Stimulated activated CD8-positive, alpha-beta memory T cell treated with anti-CD3 and anti-CD28 coated beads, Interleukin-4, amount 100 ng/mL, for 4 hours (primary cell): ENCODE data around the gene TEX14.
"Not testable (repeated sequence)": the region's sequence is repeated elsewhere in the genome, so short reads cannot be mapped to it uniquely, and the experiment has no call there.

Experiments used
- DNase-seq, 2 donors: peaks; one replicate each; pipeline ENCODE4 v3.0.0-alpha.2; 2020; ENCODE audit warnings: low read depth in 2 of 2, low spot score in 1 of 2

The TEX14 gene

GRCh38 chr17:58601976-58602375 is 89.9 kb downstream of the TEX14 start:
- DNase-seq = no peak

GRCh38 chr17:58597371-58597770 is 94.5 kb downstream of the TEX14 start:
- no peak for DNase-seq

DNA sequence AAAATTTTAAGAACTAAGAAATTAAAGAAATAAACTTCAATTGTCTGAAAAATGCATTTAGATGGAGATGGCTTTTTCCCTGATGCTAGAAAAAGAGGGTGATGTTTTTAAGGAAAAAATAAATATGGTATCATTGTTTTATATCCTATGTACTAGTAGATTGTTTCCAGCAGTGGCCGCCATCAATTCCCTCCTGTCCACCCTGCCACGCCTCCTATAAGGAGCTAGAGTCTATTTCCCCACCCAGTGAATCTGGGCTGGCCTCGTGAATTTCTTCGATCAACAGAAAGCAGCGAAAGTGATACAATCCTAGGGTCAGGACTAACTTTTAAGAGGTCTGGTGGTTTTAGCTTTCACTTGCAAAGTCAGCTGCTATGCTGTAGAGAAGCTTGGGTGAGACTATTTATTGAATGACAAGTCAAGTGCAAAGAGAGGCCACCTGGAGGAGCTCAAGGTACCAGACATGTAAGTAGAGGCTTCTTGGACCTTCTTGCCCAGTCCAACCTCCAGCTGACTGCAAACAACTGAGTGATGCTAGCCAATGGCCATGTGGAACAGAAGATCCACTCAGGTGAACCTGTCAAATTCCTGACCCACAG is 96.6 kb downstream of the TEX14 start:
- DNase-seq = no peak

DNA sequence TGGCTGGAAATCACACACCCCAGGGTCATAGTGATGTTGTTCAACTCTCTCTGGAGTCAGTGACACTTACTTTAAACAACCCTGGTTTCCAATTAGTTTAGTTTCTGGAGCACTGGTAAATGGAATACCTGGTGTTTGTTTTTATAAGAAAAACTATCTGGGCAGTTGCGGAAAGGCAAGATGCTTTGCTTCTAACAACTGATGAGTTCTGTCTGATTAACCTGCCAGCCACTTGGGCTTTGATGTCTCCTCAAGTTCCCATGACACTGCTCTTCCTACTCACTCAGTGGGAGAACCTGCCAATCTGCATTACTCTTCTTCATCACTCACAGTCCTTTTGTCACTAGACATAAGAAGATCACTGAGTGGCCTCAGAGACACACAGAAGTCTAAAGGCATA is 98.7 kb downstream of the TEX14 start:
- DNase-seq = no peak

- no peak for DNase-seq
Measured at GRCh38 chr17:58591455-58591854, 100.4 kb downstream of the TEX14 start.

DNA sequence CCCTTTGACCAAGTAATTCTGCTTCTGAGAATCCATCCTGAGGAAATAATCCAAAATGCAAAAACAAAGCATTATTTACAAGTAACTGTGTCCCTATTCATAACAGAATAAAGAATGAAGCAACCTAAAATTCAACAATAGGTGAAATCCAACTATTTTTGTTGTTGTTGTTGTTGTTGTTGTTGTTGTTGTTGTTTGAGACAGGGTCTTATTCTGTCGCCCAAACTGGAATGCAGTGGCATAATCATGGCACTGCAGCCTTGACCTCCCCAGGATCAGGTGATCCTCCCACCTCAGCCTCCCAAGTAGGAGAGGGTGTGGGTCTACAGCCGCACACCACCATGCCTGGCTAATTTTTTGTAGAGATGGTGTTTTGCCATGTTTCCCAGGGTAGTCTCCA is 101.5 kb downstream of the TEX14 start:
- DNase-seq = no peak

- peak; percentile 7 to 10 for DNase-seq
Measured at GRCh38 chr17:58587713-58588117, 104.1 kb downstream of the TEX14 start.

DNA sequence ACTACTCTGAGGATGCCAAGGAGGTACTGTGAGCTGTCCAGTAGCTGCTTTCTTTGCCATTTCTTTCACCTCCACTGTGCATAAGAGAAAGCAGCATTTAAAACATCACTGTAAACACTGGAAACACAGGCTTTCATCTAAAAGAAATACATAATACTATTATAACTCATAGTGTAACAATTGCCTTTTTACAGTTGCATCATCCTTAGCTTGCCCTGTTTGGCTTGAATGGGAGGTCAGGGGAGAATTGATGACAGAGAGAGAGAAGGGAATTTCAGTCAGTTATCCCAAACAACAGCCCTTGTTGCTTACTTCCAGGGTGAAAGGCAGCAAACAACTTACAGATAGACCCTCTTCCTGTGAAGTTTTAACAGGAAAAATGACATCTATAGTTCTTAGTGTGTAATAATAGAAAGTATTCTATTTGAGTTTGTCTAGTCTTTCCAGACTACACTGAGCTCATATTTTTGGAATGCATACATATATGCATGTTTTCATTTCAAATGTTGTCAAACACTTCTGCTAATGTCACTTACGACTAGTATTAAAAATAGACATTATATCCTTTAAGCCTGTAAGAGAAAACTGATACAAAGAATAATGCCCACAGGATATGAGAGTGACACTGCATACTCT is 105.7 kb downstream of the TEX14 start:
- no peak for DNase-seq

GRCh38 chr17:58585554-58585953 is 106.3 kb downstream of the TEX14 start:
- DNase-seq = no peak

- no peak for DNase-seq
Measured at GRCh38 chr17:58583486-58583885, 108.4 kb downstream of the TEX14 start.

- DNase-seq = not testable (repeated sequence)
Measured at GRCh38 chr17:58582718-58583117, 109.1 kb downstream of the TEX14 start.

GRCh38 chr17:58580671-58581070 is 111.2 kb downstream of the TEX14 start:
- no peak for DNase-seq

DNA sequence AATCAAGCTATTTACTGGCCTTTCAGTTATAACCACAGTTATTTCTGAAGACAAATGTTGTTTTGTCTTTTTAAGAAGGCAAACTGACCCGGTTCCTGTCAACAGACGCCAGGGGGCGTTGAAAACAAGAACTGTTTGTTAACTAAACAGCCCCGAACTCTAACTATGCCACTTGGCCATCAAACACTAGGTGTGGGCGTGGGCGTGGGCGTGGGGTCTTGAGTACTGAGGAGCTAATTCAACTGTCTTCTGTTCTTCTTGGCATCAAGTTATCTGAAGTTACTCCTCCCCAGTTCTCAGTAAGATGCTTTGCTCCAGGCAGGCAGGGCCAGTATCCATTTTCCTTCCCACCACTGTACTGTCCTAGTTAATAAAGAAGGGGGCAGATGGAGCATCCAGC is 114.1 kb downstream of the TEX14 start:
- DNase-seq = peak; percentile 20 to 36

DNA sequence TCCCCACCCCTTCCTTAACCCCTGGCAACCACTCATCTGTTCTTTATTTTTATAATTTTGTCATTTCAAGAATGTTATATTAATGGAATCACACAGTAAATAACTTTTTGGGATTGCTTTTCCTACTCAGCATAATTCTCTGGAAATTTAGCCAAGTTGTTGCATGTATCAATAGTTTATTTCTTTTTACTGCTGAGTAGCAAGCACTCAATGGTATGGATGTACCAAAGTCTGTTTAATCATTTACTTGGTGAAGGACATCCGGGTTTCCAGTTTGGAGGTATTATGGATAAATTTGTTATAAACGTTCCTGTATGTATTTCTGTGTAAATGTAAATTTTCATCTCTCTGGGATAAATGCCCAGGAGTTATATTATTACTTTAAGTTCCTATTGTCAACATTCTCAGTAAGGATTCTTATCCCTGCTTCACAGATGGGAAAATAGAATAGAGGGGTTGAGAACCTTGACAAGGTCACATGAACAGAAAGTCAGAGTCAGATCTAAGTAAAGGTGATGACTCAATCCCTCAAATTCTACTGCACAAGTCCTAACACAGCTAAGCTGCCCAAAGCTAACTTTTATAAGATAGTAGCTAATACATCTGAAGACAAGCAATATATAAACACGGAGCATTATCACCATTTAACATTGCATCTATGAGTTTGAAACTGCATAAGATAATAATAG is 115.0 kb downstream of the TEX14 start:
- DNase-seq = no peak

- DNase-seq = no peak
Measured at GRCh38 chr17:58575511-58575910, 116.3 kb downstream of the TEX14 start.

DNA sequence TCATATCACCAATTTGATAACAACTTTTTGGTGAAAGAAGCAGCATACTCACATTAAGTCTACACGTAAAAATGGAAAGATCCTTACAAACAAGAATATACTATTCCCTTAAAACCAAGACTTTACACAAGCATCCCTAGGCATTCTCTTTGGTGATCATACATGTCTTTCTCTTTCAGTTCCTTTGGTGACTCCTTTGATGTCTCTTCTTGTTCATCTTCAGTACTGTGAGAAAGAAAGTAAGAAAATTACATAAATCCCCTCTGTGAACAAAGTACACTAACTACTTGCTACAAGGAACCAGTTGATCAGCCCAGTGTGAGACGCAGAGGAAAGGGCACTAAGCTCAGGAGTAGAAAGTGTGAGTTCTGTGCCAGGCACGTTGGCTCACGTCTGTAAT is 117.8 kb downstream of the TEX14 start:
- no peak for DNase-seq

- DNase-seq = no peak
Measured at GRCh38 chr17:58572846-58573245, 119.0 kb downstream of the TEX14 start.

GRCh38 chr17:58570758-58571157 is 121.1 kb downstream of the TEX14 start:
- DNase-seq = no peak

- no peak for DNase-seq
Measured at GRCh38 chr17:58569196-58569595, 122.6 kb downstream of the TEX14 start.

DNA sequence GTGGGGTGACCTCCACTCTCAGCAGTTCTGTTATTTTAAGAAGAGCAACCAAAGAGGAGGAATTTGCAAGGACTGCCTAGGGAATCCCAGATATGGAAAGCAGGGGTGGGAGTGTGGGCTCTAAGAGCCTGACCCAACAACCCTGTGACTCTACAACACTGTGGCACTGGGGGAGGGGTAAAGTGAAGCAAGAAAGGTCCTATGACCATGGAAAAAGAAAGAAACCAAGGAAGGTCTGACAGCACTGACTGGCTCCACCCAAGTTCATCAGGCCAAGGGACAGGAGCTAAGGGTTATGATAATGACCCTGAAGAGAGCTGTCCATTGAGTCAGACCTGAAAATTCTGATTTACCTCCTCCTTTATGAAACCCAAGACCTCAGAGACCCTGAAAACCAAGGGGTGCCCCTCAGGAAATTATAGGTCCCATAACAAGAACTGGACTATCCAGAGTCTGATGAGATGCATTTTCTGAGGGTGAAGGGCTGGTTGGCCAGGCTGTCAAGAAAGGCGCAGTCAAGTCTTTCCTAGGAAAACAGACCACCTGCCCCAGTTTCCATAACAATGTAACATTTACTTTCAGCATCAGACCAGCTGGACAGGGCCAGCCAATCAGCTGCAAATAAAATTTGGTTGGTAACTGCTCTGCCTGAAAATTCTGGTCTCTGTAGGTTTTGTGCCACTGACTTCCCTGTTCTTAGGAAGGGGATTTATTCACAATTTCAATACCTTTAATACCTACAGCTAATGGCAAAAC is 123.6 kb downstream of the TEX14 start:
- DNase-seq = no peak

DNA sequence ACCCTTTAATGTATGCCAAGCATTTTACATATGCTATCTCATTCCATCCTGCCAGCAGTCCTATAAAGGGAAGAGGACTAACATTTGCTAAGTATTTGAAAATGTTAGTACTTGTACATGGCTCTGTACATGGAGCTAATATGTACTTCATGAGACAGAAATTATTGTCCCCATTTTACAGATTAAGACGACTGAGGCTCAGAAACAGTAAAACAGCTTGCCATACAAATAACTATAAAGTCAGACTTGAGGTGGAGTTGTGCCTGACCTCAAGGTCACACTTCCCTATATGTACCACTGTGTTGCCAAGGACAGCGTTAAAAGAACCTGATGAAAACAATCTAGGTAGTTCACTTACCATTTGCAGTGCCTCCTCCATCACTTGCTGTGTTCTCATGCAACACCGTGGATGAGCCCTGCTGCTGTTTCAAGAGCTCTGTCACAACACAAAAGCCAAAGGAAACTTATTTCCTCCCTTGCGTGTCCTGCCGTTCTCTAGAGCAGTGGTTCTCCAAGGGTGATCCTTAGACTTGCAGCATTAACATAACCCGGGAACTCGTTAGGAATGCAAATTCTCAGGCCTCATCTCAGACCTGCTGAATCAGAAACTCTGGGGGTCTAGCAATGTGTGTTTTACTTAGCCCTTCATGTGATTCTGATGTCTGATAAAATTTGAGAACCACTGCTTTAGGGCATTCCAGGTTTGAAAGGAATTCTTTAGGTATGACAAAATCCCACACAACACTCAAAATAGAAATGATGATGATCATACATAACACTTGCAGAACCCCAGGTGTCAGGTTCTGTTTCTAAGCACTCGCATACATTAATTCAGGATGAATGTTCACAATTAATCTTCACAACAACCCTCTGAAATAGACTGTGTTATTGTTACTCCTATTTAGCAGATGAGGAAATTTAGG is 126.2 kb downstream of the TEX14 start:
- DNase-seq = no peak
